Endothelial cell of hepatic sinusoid (primary cell): ENCODE measurements around the gene AP2M1.

Experiments
- in situ Hi-C: cut with HindIII; loops from 2 replicates; pipeline ENCODE4 v1.10.0; 2017; ENCODE audit warnings: low sequenced_read_pairs

The AP2M1 gene

DNA sequence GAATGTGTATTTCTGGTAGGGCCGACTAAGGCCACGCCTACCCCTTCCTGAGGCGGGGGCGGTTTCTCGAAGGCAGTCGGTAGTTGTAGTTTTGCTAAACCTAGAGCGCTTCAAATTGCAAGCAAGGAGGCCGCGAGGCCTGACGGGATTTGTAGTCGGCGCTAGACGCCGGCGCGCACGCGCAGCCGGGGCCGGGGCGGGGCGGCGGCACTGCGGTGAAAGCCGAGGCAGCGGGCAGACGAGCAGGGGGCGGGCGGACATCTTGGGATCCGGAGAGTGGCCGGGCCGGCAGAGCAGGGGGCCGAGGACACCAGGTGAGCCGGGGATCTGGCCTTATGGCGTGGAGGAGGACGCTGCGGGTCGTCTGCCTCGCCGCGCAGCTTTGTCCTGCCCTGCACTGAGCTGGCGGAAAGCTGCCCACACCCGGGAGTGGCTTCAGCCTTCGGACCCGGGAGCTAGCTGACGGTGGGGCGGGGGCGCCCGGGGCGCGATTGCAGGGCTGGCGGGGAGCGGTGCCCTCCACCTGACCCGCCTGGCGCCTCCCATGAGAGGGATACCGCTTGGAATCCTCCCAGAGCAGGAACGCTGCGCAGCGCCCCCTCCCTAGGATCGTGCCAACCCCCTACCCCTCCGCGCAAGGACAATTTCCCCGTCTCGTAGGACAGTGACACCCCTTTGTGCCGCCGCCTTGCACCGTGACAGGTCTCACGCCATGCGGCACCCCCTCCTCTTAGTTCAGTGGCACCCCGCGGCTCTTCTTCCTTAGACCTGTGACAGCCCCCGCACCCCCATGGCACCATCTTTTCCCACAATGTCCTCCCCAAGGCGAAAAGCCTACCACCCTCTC lies at the start of gene AP2M1:
Gene AP2M1, plus strand, starts transcription at position 210 of the 847 bp plus-strand sequence. CDS start 2,139 bp downstream, outside the sequence.
- in situ Hi-C loops: no loop called here

DNA sequence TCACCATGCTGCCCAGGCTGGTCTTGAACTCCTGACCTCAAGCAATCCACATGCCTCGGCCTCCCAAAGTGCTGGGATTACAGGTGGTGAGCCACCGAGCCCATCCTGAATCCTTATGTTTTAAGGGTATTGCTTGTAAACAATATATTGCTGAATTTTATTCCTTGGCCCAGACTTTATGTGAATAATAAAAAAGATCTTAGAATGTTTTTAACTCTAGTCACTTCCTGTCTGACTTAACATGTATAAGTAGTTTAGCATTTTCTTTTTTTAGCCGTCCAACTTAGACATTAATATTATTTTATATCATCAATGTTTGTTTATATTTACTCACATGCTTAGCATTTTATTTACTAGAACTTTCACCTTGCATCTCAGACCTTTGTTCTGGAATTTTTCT lies 48.6 kb upstream of the AP2M1 start:
- in situ Hi-C loops: no loop called here

DNA sequence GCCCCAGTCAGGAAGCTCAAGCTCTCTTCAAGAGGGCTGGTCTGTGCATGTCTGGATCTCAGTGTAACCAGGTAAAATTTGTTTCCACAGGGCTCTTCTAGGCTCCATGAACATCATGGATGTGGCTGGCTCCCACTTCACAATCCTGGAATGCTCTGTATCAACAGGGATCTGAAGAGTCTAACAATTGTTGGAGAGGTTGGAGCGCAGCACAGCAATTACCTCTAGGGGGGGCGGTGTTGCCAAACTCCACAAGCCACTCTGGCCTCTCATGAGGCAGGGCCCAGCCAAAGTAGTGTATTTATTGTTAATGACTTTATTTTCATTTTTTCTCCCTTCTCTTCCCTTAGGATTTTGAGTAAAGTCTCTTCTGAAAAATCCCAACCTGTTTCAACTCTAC lies 45.6 kb upstream of the AP2M1 start:
- in situ Hi-C loops: no loop called here

DNA sequence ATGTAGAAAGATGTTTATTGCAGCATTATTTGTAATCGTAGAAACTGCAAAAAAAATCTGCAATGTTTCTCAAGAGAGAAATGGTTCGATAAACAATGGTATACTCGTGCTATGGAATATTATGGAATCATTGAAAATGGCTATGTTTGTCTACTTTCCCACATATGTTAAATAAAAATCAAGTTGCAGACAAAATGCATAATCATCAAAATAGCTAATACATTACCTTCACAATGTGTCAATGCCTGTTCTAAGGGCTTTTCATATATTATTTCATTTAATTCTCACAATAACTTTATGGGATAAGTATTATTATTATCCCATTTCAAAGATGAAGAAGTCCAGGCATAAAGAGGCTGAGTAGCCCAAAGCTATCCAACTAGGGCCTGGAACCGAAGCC lies 41.7 kb upstream of the AP2M1 start:
- in situ Hi-C loops: no loop called here

DNA sequence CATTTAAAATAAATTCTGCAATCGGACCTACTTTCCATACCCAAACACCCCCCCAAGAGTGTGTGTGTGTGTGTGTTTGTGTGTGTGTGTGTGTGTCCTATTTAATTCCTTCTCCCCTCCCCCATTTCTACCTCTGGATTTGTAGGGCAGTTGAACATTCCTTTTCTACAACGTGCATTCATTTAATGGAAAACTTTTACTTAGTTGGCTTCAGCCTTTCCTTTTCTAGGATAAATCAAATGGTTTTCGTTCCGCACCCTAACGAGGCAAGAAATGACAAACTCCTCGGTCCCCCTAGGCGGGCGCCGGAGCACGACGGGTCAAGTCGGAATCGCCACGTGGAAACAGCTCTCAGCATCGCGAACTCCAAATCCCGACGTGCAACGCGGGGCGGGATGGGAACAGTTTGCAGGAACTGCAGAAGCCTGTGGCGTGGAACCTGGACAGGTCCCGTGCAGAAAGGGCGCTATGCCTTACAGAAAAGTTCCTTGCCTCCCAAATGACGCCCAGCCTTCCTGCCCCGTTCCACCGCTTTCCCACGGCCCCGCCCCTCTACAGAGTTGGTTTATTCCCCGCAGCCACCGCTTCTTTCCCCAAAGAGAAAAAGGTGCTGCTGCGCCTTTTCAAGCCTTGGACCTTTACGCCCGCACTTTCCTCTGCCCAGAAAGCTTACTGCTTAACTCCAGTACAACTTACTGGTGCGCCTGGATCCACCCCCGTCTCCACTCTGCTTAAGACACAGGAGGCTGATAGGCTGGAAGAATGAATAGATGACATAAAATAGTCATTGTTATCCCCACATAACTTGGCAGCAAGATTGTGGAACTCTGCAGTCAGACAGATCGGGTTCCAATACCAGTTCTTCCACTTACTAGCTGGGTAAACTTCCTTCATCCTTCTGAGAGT lies 40.6 kb upstream of the AP2M1 start:
- in situ Hi-C loops: no loop called here

DNA sequence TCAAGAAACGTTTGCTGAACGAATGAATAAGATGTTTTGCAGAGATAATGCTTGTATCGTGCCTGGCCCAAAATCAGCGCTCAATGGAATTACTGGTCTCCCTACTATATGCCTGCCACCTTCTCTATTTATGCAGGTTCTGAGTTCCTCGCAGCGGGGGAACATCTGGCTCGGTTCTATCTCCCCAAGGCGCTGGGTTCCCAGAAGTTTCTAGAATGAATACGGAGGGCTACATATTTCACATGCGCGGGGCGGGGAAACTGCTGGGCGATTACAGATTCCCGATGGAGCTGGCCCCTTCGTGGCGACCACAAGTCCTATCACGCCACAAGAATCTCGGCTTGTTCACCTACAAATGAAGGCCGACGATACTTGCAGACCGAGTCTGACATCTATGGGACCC lies 39.9 kb upstream of the AP2M1 start:
- in situ Hi-C loops: no loop called here

DNA sequence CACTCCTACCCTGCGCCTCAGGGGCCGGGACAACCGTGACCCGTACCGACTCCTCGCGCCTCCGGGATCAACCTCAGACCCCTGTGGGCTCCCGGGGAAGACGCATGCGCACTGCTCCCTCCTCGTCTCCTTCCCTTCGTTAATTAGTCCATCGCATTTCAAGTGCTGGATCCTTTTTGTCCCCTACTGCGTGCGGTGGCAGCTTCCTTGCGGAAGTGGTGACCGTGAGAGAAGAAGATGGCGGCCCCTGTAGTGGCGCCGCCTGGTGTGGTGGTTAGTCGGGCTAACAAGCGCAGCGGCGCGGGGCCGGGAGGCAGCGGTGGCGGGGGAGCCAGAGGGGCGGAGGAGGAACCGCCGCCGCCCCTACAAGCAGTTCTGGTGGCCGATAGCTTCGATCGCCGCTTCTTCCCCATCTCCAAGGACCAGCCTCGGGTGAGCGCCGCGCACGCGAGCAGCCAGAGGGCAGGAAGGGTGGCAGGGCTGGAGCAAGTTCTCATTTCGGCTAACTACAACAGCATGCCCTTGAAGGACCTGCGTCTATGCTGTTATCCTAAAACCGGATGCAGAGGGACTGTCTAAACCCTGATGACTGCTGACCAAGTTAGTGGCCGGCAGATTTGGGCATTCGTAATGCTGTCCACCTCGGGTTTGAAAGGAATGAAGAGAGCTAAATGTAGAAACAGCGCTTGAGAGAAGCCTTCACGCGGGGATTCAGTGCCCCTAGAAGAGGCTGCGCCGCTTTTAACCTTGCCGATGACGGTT lies 39.3 kb upstream of the AP2M1 start, which contains the start of gene EIF2B5:
Gene EIF2B5, plus strand, starts transcription at position 210 of the 762 bp plus-strand sequence. Its CDS starts 28 bp downstream, at position 238.
- in situ Hi-C loops: no loop called here

DNA sequence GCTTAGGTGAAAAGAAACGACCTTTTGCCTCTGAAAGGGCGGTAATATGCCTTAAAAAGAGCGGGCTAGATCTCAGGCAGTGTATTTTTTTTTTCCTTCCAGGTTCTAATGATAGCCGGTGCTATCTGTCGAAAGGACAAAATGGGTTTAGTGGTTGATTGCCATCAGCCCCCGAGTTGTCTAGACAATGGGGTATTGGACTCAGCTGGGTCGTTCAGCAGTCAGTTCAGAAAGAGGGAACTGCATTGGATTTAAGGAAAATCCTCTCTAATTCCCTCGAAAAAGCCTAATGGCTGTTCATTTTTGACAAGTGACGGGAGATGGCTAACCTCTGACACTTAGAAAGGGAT lies 38.8 kb upstream of the AP2M1 start:
- in situ Hi-C loops: no loop called here

DNA sequence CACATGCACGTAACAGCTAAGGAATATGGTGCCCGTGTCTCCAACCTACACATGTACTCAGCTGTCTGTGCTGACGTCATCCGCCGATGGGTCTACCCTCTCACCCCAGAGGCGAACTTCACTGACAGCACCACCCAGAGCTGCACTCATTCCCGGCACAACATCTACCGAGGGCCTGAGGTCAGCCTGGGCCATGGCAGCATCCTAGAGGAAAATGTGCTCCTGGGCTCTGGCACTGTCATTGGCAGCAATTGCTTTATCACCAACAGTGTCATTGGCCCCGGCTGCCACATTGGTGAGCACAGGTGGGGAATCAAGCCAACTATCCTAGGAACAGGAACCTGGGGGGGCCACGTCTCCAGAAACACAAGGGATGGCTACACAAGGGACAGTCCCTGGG lies 34.2 kb upstream of the AP2M1 start:
- in situ Hi-C loops: no loop called here

DNA sequence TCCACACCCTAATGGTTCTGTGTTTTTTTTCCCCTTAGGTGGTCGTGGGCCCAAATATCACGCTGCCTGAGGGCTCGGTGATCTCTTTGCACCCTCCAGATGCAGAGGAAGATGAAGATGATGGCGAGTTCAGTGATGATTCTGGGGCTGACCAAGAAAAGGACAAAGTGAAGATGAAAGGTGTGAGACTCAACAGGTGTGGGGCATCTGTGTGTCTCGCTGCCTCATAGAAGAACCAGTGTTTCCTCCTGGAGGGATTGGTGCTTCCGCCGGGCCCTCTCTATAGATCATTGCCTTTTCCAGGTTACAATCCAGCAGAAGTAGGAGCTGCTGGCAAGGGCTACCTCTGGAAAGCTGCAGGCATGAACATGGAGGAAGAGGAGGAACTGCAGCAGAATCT lies 32.5 kb upstream of the AP2M1 start:
- in situ Hi-C loops: no loop called here

DNA sequence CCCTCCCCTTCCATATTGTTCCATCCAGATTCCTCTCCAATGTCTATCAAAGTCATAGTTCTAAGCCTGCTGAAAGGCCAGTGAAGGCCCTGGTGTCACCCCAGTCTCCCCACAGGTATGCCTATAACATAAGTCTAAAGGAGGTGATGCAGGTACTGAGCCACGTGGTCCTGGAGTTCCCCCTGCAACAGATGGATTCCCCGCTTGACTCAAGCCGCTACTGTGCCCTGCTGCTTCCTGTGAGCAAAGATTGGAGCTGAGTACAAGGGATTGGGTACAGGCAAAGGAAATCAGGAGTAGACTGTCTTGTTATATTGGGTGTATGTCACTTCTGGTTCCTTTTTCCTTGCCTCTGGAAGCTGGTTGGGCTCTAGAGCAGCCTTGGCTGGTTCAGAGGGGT lies 31.3 kb upstream of the AP2M1 start:
- in situ Hi-C loops: no loop called here

DNA sequence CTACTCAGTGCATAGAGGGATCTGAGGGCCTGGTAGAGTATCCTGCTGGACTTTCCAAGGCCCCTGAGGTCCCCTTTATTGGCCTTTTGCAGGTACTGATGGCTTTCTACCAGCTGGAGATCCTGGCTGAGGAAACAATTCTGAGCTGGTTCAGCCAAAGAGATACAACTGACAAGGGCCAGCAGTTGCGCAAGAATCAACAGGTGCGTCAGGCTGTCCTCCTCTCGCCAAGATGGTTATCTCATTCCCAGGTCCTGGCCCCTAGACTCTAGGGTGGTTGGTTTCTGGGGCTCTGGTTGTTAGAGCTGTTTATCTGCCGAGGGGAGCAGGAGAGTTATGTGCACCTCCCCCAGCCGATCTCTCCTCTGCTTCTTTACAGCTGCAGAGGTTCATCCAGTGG lies 30.1 kb upstream of the AP2M1 start:
- in situ Hi-C loops: no loop called here

DNA sequence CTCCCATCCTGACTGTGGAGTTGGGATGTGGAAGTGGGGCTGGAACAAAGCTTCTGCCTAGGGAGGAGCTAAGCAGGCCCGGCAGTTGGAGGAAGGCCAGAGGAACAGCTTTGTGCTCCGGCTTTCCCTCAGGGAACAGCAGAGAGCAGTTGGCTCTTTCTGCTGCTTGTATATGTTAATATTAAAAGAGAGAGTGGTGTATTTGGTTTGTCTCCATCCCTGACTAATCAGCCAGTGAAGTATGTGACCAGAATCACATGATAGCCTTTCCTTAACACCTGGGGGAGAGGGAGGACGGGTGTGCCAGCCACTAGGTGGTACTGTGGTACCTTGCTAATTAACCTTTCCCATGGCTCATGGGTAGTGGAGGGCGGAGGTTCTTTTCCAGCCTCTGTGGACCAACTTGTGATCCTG lies 29.5 kb upstream of the AP2M1 start:
- in situ Hi-C loops: loop anchor here (5.0 kb wide), 2 partner anchors 47 to 53 kb away; no protein-coding TSS in a partner anchor

DNA sequence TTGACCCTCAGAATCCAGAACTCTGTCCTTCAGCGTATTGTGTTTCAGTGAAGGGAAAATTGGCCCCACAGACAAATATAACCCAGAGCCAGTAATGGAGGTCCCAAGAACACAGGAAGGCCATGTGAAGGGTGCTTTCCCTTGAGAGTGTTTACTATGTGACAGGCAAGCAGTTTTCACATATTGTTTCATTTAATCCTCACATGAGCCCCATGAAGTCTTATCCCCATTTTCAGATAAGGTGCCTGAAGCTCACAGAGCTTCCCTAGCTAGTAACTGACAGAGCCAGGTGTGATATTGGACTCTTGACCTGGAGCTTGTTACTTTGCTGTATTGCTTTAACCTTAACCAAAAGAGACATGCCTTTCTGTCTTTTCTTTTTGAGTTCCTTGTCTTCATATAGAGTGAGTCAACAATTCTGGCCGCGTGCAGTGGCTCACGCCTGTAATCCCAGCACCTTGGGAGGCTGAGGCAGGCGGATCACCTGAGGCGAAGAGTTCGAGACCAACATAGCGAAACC lies 28.8 kb upstream of the AP2M1 start:
- in situ Hi-C loops: loop anchor here (5.0 kb wide), 2 partner anchors 46 to 54 kb away; no protein-coding TSS in a partner anchor

DNA sequence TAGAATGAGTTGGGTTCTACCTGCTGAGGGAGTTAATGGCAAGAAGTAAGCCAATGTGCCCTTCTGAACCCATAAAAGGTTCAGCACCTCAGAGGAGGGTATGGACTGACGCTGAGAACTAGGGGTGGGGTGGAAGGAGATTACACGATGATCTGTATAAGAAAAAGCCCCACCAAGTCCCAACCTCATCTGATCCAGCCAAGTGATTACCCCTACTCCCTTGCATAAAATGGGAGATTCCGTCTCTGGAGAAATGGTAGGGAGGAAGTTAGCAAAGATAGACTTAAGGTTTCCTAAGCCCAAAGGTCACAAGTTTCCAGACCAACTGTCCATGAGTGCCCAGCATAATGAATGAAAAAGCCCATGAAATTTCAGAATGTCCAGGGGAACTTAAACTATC lies 26.6 kb upstream of the AP2M1 start:
- in situ Hi-C loops: loop anchor here (5.0 kb wide), 2 partner anchors 44 to 56 kb away; no protein-coding TSS in a partner anchor

DNA sequence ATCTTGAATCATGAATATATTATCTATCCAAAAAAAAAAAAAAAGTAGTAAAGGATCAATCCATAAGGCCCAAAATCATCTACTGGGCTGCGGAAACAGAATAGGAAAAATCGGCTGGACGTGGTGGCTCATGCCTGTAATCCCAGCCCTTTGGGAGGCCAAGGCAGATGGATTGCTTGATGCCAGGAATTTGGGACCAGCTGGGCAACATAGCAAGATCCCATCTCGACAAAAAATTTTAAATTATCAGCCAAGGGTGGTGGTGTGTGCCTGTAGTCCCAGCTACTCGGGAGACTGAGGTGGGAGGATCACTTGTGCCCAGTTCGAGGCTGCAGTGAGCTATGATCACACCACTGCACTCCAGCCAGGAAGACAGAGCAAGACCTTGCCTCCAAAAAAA lies 25.5 kb upstream of the AP2M1 start:
- in situ Hi-C loops: loop anchor here (5.0 kb wide), 2 partner anchors 43 to 57 kb away; no protein-coding TSS in a partner anchor

DNA sequence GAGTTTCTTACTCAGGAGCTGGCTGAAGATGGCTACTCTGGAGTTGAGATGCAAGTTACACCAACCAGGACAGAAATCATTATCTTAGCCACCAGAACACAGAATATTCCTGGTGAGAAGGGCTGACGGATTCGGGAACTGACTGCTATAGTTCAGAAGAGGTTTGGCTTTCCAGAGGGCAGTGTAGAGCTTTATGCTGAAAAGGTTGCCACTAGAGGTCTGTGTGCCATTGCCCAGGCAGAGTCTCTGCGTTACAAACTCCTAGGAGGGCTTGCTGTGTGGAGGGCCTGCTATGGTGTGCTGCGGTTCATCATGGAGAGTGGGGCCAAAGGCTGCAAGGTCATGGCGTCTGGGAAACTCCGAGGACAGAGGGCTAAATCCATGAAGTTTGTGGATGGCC lies 24.9 kb upstream of the AP2M1 start:
- in situ Hi-C loops: loop anchor here (5.0 kb wide), 2 partner anchors 43 to 57 kb away; no protein-coding TSS in a partner anchor

DNA sequence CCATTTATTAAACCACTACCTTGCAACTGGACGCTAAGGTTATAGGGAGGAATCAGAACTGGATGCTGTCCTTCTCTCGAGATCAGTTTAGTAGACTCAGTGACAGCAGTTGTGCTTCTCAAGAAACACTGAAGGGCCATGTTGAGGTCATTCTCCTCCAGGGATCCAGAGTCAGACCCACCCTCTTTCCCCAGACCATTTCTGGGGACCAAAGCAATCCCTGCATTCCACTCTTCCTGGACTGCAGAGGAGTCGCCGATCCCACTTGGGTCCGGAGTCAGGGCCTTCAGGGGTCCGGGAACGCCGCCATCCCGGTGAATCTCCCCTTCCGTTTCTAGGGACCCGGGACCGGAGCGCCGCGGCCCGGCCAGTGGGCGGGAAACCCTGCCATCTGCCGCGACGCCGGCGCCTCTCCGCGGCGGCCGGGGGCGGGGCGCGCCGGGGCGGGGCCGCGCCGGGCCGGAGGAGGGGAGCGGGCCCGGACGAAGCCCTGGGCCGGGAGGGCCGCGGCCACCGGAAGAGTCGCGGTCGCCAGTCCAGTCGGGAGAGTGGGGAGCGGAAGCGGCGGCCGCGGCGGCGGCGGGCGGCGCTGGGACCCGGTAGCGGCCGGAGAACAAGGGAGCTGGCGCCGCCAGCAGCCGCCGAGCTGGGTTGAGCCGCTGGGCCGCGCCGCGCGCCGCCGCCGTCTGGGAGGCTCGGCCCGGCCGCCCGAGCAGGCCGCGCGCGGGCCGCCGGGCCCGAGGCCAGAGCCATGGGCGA lies 19.6 kb upstream of the AP2M1 start, which contains the start of gene DVL3:
Gene DVL3, plus strand, starts transcription at position 493 of the 759 bp plus-strand sequence. Its CDS starts 259 bp downstream, at position 752.
- in situ Hi-C loops: no loop called here

DNA sequence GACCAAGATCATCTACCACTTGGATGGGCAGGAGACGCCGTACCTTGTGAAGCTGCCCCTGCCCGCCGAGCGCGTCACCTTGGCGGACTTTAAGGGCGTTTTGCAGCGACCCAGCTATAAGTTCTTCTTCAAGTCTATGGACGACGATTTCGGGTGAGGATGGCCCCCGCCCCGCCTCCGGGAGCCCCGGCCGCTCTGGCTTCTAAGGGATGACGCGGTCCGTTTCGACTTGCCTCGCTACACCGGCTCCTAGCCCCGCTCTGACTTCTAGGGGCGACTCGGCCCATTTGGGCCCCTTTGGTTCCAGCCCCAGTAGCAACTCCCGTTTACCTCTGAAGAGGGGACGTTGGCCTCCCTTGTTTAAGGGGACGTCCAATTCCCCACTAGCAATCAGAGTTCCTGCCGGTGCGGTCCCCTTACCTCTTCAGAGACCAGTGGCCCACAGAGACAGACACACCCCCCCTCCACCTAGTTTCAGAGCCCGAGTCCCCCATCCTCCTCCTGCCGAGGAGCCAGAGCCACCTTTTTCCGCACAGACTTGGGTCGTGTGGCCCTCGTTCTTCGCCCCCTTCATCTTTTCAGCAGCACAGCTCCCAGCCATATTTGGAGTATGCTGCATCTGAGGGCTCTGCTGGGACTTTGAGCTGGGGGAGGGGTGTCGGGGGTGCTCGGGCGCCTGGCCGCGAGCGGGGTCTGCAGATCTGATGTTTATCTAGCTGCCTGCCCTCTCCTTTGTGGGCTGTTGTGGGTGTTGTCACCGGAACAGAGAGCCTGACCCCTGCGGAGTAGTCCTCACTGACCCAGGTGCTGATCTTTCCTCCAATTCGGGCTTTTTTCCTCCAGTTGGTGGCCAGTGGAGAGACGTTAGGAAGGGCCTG lies 18.8 kb upstream of the AP2M1 start:
- in situ Hi-C loops: no loop called here
